H1 (cell line): Measurements from ENCODE around the gene ERICH6. TPM values are rescaled to one million over a fixed set of nuclear protein-coding genes. Genes with fewer than 3 reads are reported as not detected.

ENCODE experiments used
- BACH1 ChIP-seq: IDR thresholded peaks from 2 replicates; pipeline ENCODE4 v1.6.1; 2012; ENCODE audit warnings: low read length, improper control_type of control experiment
- HDAC2 ChIP-seq, 2 experiments: fragments of 300-600 bp in 1 of 2; sonication (generic) in 1 of 2; IDR thresholded peaks; 2 replicates each; pipeline ENCODE4 v1.6.1; 2011 to 2012; ENCODE audit warnings: low read depth in 2 of 2, low read length in 2 of 2, mild to moderate bottlenecking in 2 of 2, moderate library complexity in 2 of 2, borderline replicate concordance in 1 of 2, inconsistent platforms in 1 of 2
- KDM1A ChIP-seq: fragments of 200-600, 300-600 bp; sonication (generic); IDR thresholded peaks from 2 replicates; pipeline ENCODE4 v1.7.1; 2016; ENCODE audit warnings: mild to moderate bottlenecking, low read length, borderline replicate concordance
- polyA plus RNA-seq, 7 experiments: library from polyadenylated mRNA; depleted of rRNA in 3 of 7; stranded (reverse) in 5 of 7; unstranded in 2 of 7; fragments of >200 nt in 5 of 7; fragments of 200-250 nt in 2 of 7; gene quantifications; 1 replicate in 5 of 7; 2 replicates in 1 of 7; 4 replicates in 1 of 7; pipeline versions ENCODE4 v1.2.1 to v1.2.3, GENCODE V29; 2011 to 2013; ENCODE audit warnings: missing spikeins in 2 of 7, mixed read lengths in 2 of 7
- total RNA-seq: library from RNA; stranded (reverse); fragmentation: NEBNext Ultra II Directional; extraction: Animal tissue kit (Norgen Biotek cat#: 25700); gene quantifications from 2 replicates; pipeline ENCODE4 v1.2.1, GENCODE V29; 2021
- TF ChIP-seq, protein P1 (sequence below): IDR thresholded peaks from 2 replicates; pipeline ENCODE4 v1.6.1; 2012; ENCODE audit warnings: inconsistent platforms

Gene ERICH6
- total and polyA plus RNA-seq, 2 of the 8 experiments (the other 6 are each of a cell fraction or from before 2014, with no cell fraction given) = not detected

DNA sequence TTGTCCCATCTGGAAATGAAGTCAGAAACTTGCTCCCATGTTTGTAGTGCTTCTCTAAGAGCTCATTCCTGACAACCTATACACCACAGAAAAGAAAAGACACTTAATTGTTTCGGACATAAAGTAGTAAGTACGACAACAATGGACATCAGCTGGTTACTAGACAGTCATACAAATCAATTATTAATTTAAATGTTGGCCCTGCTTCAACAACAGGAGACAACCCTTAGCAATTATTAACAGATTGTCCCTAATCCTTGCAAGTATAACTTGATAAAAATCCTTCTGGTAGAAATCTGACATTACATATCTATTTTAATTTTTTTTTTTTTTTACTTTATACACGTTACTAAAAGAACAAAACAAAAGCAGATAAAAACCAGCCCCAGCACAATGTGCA is 29.8 kb downstream of the ERICH6 start (continued):
- TF ChIP-seq KDM1A = no peak
- no peak for TF ChIP-seq HDAC2 (IDR thresholded peaks at IDR 0.05; ENCODE audit: borderline replicate concordance in 1 of 2, low read depth in 2 of 2, low read length in 2 of 2)
- no peak for TF ChIP-seq BACH1
- TF ChIP-seq, protein P1, sequence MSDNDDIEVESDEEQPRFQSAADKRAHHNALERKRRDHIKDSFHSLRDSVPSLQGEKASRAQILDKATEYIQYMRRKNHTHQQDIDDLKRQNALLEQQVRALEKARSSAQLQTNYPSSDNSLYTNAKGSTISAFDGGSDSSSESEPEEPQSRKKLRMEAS = no peak
